ENCODE measurements around the gene ANP32A. TPM values are rescaled to one million over a fixed set of nuclear protein-coding genes. Genes with fewer than 3 reads are reported as not detected.
"Not testable (repeated sequence)": the region's sequence is repeated elsewhere in the genome, so short reads cannot be mapped to it uniquely, and the experiment has no call there.

Gene ANP32A
- total RNA-seq: 59.4 and 81.8 TPM in 2 replicates
- 114 and 120 TPM in 2 replicates for polyA plus RNA-seq

GRCh38 chr15:68820295-68821189 lies at the start of gene ANP32A:
Gene ANP32A (minus strand): TSS chr15:68820895. CDS start chr15:68820751, 144 bp downstream.
- DNase-seq (ENCODE audit: low spot score): peak; percentile 98
- Histone ChIP-seq H3K9me2 (replicated peaks; ENCODE audit: insufficient read depth) (no peaks in the 10 kb centered on the region), H4K20me1 (ENCODE audit: insufficient read depth, poor library complexity, severe bottlenecking) (peaks cover 6% of the 10 kb centered on the region), H3K27ac (peak within 1 kb of the TSS; percentile 99), H3K4me1 (ENCODE audit: insufficient read depth) (peaks cover 17% of the 10 kb centered on the region), H3K4me2 (peak within 1 kb of the TSS; percentile 83), H3K79me2 (peaks cover 66% of the 10 kb centered on the region), H3K4me3 (peak within 1 kb of the TSS; percentile 96), H3K36me3 (replicated peaks; ENCODE audit: insufficient read depth, low read depth) (no peaks in the 10 kb centered on the region), H2AFZ (peak within 1 kb of the TSS; percentile 39), H3K27me3 (no peaks in the 10 kb centered on the region), H3K9me3 (ENCODE audit: low read depth) (no peaks in the 10 kb centered on the region)
- TF ChIP-seq, protein P1, sequence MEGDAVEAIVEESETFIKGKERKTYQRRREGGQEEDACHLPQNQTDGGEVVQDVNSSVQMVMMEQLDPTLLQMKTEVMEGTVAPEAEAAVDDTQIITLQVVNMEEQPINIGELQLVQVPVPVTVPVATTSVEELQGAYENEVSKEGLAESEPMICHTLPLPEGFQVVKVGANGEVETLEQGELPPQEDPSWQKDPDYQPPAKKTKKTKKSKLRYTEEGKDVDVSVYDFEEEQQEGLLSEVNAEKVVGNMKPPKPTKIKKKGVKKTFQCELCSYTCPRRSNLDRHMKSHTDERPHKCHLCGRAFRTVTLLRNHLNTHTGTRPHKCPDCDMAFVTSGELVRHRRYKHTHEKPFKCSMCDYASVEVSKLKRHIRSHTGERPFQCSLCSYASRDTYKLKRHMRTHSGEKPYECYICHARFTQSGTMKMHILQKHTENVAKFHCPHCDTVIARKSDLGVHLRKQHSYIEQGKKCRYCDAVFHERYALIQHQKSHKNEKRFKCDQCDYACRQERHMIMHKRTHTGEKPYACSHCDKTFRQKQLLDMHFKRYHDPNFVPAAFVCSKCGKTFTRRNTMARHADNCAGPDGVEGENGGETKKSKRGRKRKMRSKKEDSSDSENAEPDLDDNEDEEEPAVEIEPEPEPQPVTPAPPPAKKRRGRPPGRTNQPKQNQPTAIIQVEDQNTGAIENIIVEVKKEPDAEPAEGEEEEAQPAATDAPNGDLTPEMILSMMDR (IDR thresholded peaks at IDR 0.05; ENCODE audit: poor library complexity): no peak
- TF ChIP-seq EZH2phosphoT487 (IDR thresholded peaks at IDR 0.05; ENCODE audit: low read depth, severe bottlenecking, unreplicated experiment): no peak
- TF ChIP-seq EZH2 (IDR thresholded peaks at IDR 0.05; ENCODE audit: borderline replicate concordance): no peak
- 2% methylated on average over 40 of the region's 81 CpGs for WGBS (ENCODE audit: low lambda C conversion rate, missing lambda C conversion rate)

DNA sequence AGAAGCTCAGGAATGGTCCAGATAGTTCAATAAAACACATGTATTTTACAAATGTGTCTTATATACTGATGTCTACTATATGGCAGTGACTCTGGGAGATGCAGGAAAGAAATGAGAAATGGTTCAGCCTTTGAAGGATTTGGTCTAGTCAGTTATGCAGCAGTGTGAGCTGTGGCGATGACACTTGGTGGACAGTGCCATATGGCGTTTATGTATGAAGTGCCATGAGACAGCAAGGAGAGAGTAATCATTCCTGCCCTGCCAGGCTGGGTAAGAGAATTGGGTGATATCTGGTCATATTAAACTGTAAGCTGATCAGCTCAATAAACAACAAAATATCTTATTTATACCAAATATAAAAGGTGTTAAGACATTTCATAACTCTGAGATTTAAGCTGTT lies 47.6 kb upstream of the ANP32A start:
- Histone ChIP-seq H3K79me2 (no peaks in the 10 kb centered on the region), H3K36me3 (replicated peaks; ENCODE audit: insufficient read depth, low read depth) (no peaks in the 10 kb centered on the region), H3K4me3 (no peak overlapping the region), H3K9me3 (ENCODE audit: low read depth) (no peaks in the 10 kb centered on the region), H3K27me3 (no peaks in the 10 kb centered on the region), H3K4me2 (no peak overlapping the region), H4K20me1 (ENCODE audit: insufficient read depth, poor library complexity, severe bottlenecking) (no peaks in the 10 kb centered on the region), H3K27ac (no peak overlapping the region), H2AFZ (no peak overlapping the region), H3K9me2 (replicated peaks; ENCODE audit: insufficient read depth) (no peaks in the 10 kb centered on the region), H3K4me1 (ENCODE audit: insufficient read depth) (no peaks in the 10 kb centered on the region)
- no peak for DNase-seq (ENCODE audit: low spot score)
- TF ChIP-seq, protein P1 (IDR thresholded peaks at IDR 0.05; ENCODE audit: poor library complexity): no peak
- TF ChIP-seq EZH2phosphoT487 (IDR thresholded peaks at IDR 0.05; ENCODE audit: low read depth, severe bottlenecking, unreplicated experiment): no peak
- no peak for TF ChIP-seq EZH2 (IDR thresholded peaks at IDR 0.05; ENCODE audit: borderline replicate concordance)
- 100% methylated on average over 2 of the region's 2 CpGs for WGBS (ENCODE audit: low lambda C conversion rate, missing lambda C conversion rate)

- DNase-seq (ENCODE audit: low spot score): no peak
- no peak for TF ChIP-seq EZH2 (IDR thresholded peaks at IDR 0.05; ENCODE audit: borderline replicate concordance)
- TF ChIP-seq EZH2phosphoT487 (IDR thresholded peaks at IDR 0.05; ENCODE audit: low read depth, severe bottlenecking, unreplicated experiment): no peak
- TF ChIP-seq, protein P1 (IDR thresholded peaks at IDR 0.05; ENCODE audit: poor library complexity): no peak
- no peaks in the 10 kb centered on the region for H3K36me3 ChIP-seq (replicated peaks; ENCODE audit: insufficient read depth, low read depth)
Observed at GRCh38 chr15:68862415-68862814, 41.7 kb upstream of the ANP32A start.

GRCh38 chr15:68858666-68859065 lies 38.0 kb upstream of the ANP32A start:
- H3K4me2 ChIP-seq; H3K27ac ChIP-seq; H3K4me3 ChIP-seq; H3K36me3 ChIP-seq (replicated peaks; ENCODE audit: insufficient read depth, low read depth); H3K27me3 ChIP-seq; H3K4me1 ChIP-seq (ENCODE audit: insufficient read depth); H3K79me2 ChIP-seq; H2AFZ ChIP-seq; H4K20me1 ChIP-seq (ENCODE audit: insufficient read depth, poor library complexity, severe bottlenecking); DNase-seq (ENCODE audit: low spot score); H3K9me2 ChIP-seq (replicated peaks; ENCODE audit: insufficient read depth); H3K9me3 ChIP-seq (ENCODE audit: low read depth): not testable (repeated sequence)
- 93% methylated on average over 2 of the region's 4 CpGs for WGBS (ENCODE audit: low lambda C conversion rate, missing lambda C conversion rate)

More at GRCh38 chr15:68862415-68862814, 41.7 kb upstream of the ANP32A start:
- Histone ChIP-seq H3K4me1 (ENCODE audit: insufficient read depth) (no peaks in the 10 kb centered on the region), H3K27ac (no peak overlapping the region), H3K27me3 (no peaks in the 10 kb centered on the region), H3K9me2 (replicated peaks; ENCODE audit: insufficient read depth) (no peaks in the 10 kb centered on the region), H3K4me2 (no peak overlapping the region), H4K20me1 (ENCODE audit: insufficient read depth, poor library complexity, severe bottlenecking) (no peaks in the 10 kb centered on the region), H3K4me3 (no peak overlapping the region), H3K79me2 (no peaks in the 10 kb centered on the region), H3K9me3 (ENCODE audit: low read depth) (peaks cover 9% of the 10 kb centered on the region), H2AFZ (no peak overlapping the region)

- not testable (repeated sequence) for H4K20me1 ChIP-seq (ENCODE audit: insufficient read depth, poor library complexity, severe bottlenecking); H3K9me3 ChIP-seq (ENCODE audit: low read depth); DNase-seq (ENCODE audit: low spot score); H3K4me1 ChIP-seq (ENCODE audit: insufficient read depth); H3K27ac ChIP-seq; H3K9me2 ChIP-seq (replicated peaks; ENCODE audit: insufficient read depth); H3K4me3 ChIP-seq; H3K79me2 ChIP-seq; H3K4me2 ChIP-seq; H3K27me3 ChIP-seq; H3K36me3 ChIP-seq (replicated peaks; ENCODE audit: insufficient read depth, low read depth); H2AFZ ChIP-seq
- WGBS (ENCODE audit: low lambda C conversion rate, missing lambda C conversion rate): 86% methylated on average over 5 of the region's 5 CpGs
Observed at GRCh38 chr15:68857443-68857842, 36.7 kb upstream of the ANP32A start.
